ENCODE results near the gene HPN.

HPN gene

DNA sequence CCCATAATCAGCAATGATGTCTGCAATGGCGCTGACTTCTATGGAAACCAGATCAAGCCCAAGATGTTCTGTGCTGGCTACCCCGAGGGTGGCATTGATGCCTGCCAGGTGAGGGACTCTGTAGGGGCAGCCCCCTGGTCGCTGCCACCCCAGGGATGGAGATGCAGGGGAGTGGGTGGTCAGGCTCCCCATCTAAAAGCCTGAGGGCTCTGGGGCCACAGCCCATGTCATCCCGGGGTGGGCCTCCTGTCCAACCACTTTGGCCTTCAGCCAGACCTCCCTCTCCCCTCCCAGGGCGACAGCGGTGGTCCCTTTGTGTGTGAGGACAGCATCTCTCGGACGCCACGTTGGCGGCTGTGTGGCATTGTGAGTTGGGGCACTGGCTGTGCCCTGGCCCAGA is 24.1 kb downstream of the HPN start:
- DNase-seq = no peak

DNA sequence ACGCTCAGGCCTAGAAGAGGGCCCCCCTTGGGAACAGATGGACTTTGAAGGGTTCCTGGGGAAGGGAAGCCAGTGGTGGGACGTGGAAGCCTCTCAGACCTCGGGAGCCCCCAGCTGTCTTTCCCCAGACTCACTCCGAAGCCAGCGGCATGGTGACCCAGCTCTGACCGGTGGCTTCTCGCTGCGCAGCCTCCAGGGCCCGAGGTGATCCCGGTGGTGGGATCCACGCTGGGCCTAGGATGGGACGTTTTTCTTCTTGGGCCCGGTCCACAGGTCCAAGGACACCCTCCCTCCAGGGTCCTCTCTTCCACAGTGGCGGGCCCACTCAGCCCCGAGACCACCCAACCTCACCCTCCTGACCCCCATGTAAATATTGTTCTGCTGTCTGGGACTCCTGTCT is 24.6 kb downstream of the HPN start:
- DNase-seq = no peak

- DNase-seq = peak; percentile 78 to 93 (median 87)
Measured at GRCh38 chr19:35066691-35067563, 25.4 kb downstream of the HPN start.

DNA sequence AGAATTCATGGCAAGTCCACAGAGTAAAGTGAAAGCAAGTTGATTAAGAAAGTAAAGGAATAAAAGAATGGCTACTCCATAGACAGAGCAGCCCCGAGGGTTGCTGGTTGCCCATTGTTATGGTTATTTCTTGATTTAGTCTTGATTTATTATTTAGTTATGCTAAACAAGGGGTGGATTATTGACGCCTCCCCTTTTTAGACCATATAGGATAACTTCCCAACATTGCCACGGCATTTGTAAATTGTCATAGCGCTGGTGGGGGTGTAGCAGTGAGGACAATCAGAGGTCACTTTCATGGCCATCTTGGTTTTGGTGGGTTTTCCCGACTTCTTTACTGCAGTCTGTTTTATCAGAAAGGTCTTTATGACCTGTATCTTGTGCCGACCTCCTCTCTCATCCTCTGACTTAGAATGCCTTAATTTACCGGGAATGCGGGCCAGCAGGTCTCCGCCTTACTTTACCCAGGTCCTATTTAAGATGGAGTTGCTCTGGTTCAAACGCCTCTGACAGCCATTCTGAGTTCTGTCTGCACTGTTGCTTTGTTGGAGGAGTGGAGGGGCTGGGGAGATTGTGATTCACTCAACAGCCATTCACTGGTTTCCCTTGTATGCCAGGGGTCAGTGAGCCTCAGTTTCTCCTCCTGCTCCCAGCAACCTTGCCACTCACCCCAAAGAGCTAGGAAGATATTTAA is 27.6 kb downstream of the HPN start:
- DNase-seq = no peak

DNA sequence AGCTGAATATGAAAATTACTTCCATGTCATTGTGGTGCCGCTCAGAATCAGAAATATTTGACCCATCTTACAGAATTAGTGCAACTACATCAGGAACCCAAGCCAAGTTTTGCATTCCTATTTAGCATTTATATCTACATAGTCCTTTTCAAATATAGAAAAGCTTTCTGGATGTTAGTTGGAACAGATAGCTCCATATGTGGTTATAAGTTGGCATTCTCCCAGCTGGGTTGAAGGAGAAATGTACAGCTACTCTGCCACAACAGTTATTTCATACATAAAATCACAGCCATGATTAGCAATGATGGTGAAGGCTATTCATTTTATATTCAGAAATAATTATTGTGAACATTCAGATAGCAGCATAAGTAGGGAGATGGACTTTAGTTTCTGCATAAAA is 28.2 kb downstream of the HPN start:
- DNase-seq = no peak

DNA sequence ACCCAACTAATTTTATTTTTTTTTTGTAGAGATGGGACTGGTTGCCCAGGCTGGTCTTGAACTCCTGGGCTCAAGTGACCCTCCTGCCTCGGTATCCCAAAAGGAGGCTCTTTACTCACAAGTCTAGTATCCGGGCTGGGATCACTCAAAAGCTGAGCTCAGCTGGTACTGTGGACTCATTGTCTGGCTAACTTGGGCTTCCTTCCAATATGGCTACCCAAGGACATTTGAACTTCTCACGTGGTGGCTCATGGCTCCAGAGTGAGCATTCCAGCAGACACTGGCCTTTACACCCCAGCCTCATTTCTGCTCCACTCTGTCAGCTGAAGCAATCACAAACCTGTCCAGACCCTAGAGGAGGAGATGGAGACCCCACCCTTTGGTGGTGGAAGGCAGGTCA is 28.9 kb downstream of the HPN start:
- DNase-seq = no peak

GRCh38 chr19:35073516-35073915 is 32.0 kb downstream of the HPN start:
- no peak for DNase-seq

GRCh38 chr19:35073941-35074340 is 32.4 kb downstream of the HPN start:
- DNase-seq = no peak

- DNase-seq = no peak
Measured at GRCh38 chr19:35074426-35075201, 33.1 kb downstream of the HPN start.

DNA sequence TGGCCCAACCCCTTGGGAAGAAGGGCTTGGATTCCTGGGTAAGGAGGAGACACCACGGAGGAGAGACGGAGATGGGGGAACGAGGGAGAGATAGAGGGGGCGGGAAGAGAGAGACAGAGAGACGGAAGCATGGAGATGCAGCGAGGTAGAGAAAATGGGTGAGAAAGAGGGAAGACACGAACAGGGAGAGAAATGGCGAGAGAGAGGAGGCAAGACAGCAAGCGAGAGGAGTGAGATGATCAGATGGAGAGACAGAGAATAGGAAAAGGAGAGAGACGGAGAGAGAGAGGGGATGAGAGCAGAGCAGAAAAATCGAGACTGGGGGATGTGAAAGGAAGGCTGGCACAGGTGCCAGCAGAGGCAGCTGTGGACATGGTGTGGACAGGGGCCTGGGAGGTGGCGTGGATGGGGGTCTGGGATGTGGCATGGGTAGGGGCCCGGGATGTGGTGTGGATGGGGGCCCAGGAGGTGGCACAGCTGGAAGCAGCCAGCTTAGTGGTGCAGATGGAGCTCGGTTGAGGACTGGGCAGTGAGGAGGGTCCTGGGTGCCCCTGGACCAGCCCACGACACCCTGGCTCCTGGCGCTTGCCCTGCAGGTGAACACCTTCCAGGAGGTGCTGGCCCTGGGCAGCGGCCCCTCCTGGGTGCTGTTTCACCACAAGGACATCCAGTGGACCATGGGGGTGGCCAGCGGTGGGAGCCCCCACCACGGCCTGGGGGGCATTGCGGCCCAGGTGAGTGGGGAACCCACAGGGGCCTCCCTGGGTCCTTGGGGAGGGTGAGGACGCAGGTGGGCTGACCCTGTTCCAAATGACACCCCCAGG is 33.9 kb downstream of the HPN start:
- no peak for DNase-seq

DNA sequence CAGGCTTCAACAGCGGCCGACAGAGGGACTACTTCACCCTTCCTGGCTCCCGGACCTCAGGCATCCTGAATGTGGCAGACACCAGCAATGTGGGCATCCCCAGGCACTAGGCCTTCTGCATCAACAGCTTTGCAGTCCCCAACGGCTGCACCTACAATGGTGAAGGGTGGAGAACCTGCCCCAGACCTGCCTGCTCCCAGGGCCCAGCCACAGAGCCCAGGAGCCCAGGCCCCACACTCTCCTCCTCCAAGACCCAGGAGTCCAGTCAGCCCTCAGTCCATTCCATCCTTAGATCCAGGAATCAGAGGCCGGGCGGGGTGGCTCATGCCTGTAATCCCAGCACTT is 34.5 kb downstream of the HPN start:
- no peak for DNase-seq

GRCh38 chr19:35076657-35077056 is 35.1 kb downstream of the HPN start:
- DNase-seq = no peak

GRCh38 chr19:35077411-35078223 is 36.1 kb downstream of the HPN start:
- DNase-seq = no peak

- no peak for DNase-seq
Measured at GRCh38 chr19:35079826-35080225, 38.3 kb downstream of the HPN start.

DNA sequence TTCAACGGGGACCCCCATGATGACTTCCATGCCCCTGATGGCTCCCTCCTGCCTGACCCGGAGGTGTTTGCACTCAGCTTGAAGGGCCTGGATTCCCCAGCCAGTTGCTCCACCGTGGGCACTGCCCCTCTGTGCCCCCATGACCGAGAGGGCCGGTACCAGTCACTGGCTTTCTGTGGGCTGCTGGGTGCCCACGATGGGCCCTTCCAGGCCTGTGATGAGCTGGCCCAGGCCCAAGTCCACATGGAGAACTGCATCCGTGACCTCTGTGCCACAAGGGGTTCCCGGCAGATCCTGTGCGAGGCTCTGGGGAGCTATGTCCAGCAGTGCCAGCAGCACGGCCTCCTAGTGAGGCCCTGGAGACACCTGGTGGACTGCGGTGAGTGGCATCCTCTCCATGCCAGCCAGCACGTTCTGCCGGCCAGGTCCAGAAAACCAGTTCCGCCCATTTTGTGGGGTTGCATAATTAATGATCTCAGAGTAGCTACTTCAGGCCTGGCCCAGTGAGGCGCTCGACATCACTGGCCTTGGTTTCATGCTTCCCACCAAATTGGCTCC is 39.2 kb downstream of the HPN start:
- no peak for DNase-seq

GRCh38 chr19:35081201-35081600 is 39.7 kb downstream of the HPN start:
- DNase-seq = no peak

GRCh38 chr19:35083691-35084508 is 42.4 kb downstream of the HPN start:
- DNase-seq = no peak

- no peak for DNase-seq
Measured at GRCh38 chr19:35084509-35084762, 42.9 kb downstream of the HPN start.

DNA sequence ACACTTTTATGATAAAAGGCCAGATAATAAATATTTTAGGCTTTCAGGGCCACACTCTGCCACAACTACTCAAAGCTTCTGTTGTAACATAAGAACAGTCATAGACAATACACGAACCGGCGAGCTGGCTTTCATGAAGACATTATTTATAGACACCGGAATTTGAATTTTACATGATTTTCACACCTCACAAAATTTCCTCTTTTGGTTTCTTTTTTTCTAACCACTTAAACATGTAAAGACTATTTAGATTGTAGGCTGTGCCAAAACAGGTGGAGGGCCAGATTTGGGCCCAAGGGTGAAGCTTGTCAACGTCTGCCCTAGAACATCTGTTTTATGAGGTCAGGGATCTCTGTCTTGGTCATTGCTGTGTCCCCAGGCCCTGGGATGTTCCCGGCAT is 44.4 kb downstream of the HPN start:
- no peak for DNase-seq

DNA sequence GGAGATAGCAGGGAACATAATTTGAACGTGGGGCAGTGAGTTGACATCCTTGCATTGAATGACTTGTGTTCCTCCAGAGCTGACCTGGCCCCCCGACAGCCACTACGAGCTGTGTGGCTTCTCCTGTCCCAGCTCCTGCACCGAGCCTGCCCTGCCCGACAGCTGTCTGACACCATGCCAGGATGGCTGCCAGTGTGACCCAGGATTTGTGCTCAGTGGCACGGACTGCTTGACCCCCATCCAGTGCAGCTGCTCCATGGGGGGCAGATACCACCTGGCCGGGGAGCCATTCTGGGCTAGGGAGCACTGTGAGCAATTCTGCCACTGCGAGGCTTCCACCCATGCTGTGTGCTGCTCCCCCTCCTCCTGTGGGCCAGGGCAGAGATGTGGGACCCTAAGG is 44.9 kb downstream of the HPN start:
- DNase-seq = no peak

DNA sequence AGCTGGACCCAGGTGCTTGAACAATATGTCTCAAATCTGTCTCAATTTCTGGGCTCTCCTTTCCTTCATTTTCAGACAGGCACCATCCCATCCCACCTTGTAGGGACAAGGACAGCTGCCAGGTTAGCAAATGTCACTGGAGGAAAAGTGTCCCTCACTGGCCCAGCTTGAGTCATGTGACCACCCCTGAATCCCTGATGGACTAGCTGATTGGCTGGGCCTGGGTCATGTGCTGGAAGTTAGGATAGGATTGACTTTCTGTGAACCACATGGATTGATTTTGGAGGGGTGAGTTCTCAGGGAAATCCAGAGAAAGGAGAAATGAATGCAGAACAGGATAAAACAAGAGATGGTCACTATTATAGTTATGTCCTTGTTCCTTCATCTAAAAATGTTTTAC is 45.9 kb downstream of the HPN start:
- DNase-seq = no peak

Data from activated CD4-positive, CD25-positive, alpha-beta regulatory T cell (primary cell).